ENCODE data around the gene CCDC34. TPM values are rescaled to one million over a fixed set of nuclear protein-coding genes. Genes with fewer than 3 reads are reported as not detected.

Gene CCDC34
- total and polyA plus RNA-seq, 2 of the 4 experiments (the other 2 are of a cell fraction), result 2.5 to 4.5 TPM

DNA sequence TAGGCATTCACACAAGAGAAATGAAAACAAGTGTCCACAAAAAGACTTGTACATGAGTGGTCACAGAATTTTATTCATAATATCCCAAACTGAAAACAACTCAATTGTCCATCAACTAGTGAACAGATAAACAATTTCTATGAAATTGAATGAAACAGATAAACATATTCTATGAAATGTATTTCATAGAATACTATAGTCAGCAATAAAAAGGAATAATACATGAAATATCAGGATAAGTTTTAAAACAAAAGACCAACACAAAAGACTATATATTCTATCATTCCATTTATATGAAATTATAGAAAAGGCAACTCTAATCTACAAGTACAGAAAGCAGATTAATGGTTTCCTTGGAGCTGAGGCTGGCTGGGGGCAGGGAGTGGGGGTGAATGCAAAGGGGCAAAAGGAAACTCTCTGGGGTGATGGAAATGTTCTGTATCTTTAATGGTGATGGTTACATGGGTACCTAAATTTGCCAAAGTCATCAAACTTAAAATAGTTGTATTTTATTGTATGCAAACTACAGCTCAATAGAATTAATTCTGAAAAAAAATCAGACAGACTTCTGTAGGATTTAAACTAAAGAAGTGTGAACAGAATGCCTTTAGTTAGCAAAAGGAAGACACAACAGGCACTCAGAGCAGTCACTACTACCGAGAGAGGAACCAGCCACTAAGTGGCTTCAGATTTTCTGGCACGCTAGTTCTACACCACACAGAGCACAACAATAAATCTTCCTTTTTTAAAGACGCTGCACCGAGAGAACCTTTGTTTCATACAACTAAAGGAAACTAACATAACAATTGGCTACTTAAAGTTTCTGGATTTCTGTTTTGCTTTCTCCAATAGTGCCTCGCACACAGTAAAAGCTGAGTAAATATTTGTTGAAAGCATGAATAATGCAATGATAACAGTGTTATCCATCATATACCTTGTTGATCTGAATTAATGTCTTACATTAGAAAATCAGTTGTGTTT is 15.4 kb downstream of the CCDC34 start:
- no peaks in the 10 kb centered on the region for H3K4me1 ChIP-seq (ENCODE audit: control insufficient read depth, insufficient read depth, low read length)
- peaks cover 2% of the 10 kb centered on the region; the same call in 1 of the 2 replicates for H3K36me3 ChIP-seq (ENCODE audit: control insufficient read depth, insufficient read depth, low read length)
- H4K91ac ChIP-seq (ENCODE audit: insufficient read depth, low read depth, low read length), result no peak overlapping the region
- H2BK5ac ChIP-seq (ENCODE audit: low read depth, low read length, poor library complexity, severe bottlenecking), result no peak overlapping the region
- no peak overlapping the region for H2AFZ ChIP-seq (replicated peaks; ENCODE audit: low read length, poor library complexity)
- 0 out of 2 replicates have a peak overlapping the region, but pooled peaks have one; percentile 45 for H2BK20ac ChIP-seq (ENCODE audit: low read depth, low read length)
- CTCF ChIA-PET, result interaction anchor here (0.6 to 0.7 kb wide), 2 partner anchors 80 to 1170 kb away, joined by 3 to 6 read pairs; no protein-coding TSS in a partner anchor
- intact Hi-C loops (cut with micrococcal nuclease), result no loop called here
- no peak for TF ChIP-seq CEBPB (IDR thresholded peaks at IDR 0.05; ENCODE audit: low read depth, low read length)
- TF ChIP-seq MAFK (IDR thresholded peaks at IDR 0.05; ENCODE audit: low read depth, low read length), result peak; percentile 49
- DNase-seq (no peak), ATAC-seq (ENCODE audit: low read depth) (no peak)
- H3K9me1 ChIP-seq (ENCODE audit: insufficient read depth, low read length), result no peaks in the 10 kb centered on the region
- H3K27ac ChIP-seq (ENCODE audit: insufficient read depth, low read length), result no peak overlapping the region
- H3K27me3 ChIP-seq (ENCODE audit: control insufficient read depth, insufficient read depth, low read length), result no peaks in the 10 kb centered on the region
- no peaks in the 10 kb centered on the region for H4K20me1 ChIP-seq (ENCODE audit: insufficient read depth, low read length)
- dilution Hi-C loops (cut with HindIII; ENCODE audit: low sequenced_read_pairs, unreplicated experiment), result no loop called here
- H2AK5ac ChIP-seq (ENCODE audit: low read depth, low read length), result no peak overlapping the region
- H3K79me1 ChIP-seq (ENCODE audit: low read depth in 1 of 2, low read length in 2 of 2), result no peaks in the 10 kb centered on the region; a peak in 2 of 4 replicates
- no peak overlapping the region for H2BK120ac ChIP-seq (ENCODE audit: low read depth, low read length)
- no CpG with 5 or more reads among the region's 5 CpGs for WGBS, 2 experiments (ENCODE audit: extremely low coverage in 2 of 2, insufficient read length in 1 of 2)
- H3K9ac ChIP-seq (ENCODE audit: low read depth, low read length), result no peak overlapping the region
- no peak overlapping the region for H3K23ac ChIP-seq (ENCODE audit: low read depth, low read length)
- H4K8ac ChIP-seq (ENCODE audit: low read depth in 2 of 2, low read length in 2 of 2), result no peak overlapping the region
- H3K4ac ChIP-seq (ENCODE audit: low read depth, low read length), result no peak overlapping the region
- no peak overlapping the region for H2BK15ac ChIP-seq (ENCODE audit: low read depth, low read length)
- H3K4me2 ChIP-seq (ENCODE audit: low read depth, low read length), result no peak overlapping the region
- H3K4me3 ChIP-seq (ENCODE audit: insufficient read depth, low read depth, low read length), result no peak overlapping the region
- no peak overlapping the region for H4K5ac ChIP-seq (ENCODE audit: low read depth, low read length)
- peak overlapping the region; percentile 41; the same call in 1 of the 2 replicates for H3K14ac ChIP-seq (replicated peaks; ENCODE audit: low read depth, low read length)
- no peaks in the 10 kb centered on the region for H3K9me3 ChIP-seq (ENCODE audit: control insufficient read depth, insufficient read depth, low read length)
- H3K56ac ChIP-seq (ENCODE audit: extremely low read depth, insufficient read depth, low read length), result no peak overlapping the region
- in situ Hi-C loops (cut with MboI; ENCODE audit: low sequenced_read_pairs), result no loop called here
- no peak overlapping the region for H2AK9ac ChIP-seq (replicated peaks; ENCODE audit: low read depth, low read length, poor library complexity)
- POLR2A ChIA-PET (ENCODE audit: unreplicated experiment), result no interaction called here
- no peak overlapping the region for H3K18ac ChIP-seq (ENCODE audit: low read depth, low read length)
- no TSS peak for BruUV-seq (replicated peaks)

All from IMR-90 (cell line).